ENCODE results near the gene PRDX5.

GRCh38 chr11:64356498-64357411 is 38.8 kb downstream of the PRDX5 start:
- TF ChIP-seq CTCF (IDR thresholded peaks at IDR 0.05; ENCODE audit: insufficient read depth, low read length, poor library complexity, severe bottlenecking) (peak; percentile 17), EZH2phosphoT487 (conservative IDR thresholded peaks at IDR 0.05; ENCODE audit: low read length) (no peak)

Measured in SU-DHL-6 (cell line).